Trophoblast cell (in vitro differentiated cells and primary cell): ENCODE results near the gene TAAR1. TPM values are rescaled to one million over a fixed set of nuclear protein-coding genes. Genes with fewer than 3 reads are reported as not detected.
"Not testable (repeated sequence)": the region's sequence is repeated elsewhere in the genome, so short reads cannot be mapped to it uniquely, and the experiment has no call there.

Experiments used
- DNase-seq, 2 donors: peaks; one replicate each; pipeline ENCODE4 v3.0.0-alpha.2; 2016
- H2AFZ ChIP-seq: 2 replicates; pipeline ENCODE4 v1.6.1; 2013; ENCODE audit warnings: low read length, moderate library complexity, mild to moderate bottlenecking; ENCODE audit not compliant: insufficient read depth, poor library complexity
- H2AK5ac ChIP-seq: 2 replicates; pipeline ENCODE4 v1.6.1; 2013; ENCODE audit warnings: mild to moderate bottlenecking, low read length
- H2BK120ac ChIP-seq: 2 replicates; pipeline ENCODE4 v1.6.1; 2013; ENCODE audit warnings: low read length, mild to moderate bottlenecking, moderate library complexity; ENCODE audit not compliant: insufficient read depth, poor library complexity
- H2BK12ac ChIP-seq: 2 replicates; pipeline ENCODE4 v1.6.1; 2013; ENCODE audit warnings: mild to moderate bottlenecking, low read length, moderate library complexity
- H2BK5ac ChIP-seq: 2 replicates; pipeline ENCODE4 v1.6.1; 2013; ENCODE audit warnings: low read length, low read depth, moderate library complexity, mild to moderate bottlenecking; ENCODE audit not compliant: poor library complexity
- H3K14ac ChIP-seq: 2 replicates; pipeline ENCODE4 v1.6.1; 2013; ENCODE audit warnings: mild to moderate bottlenecking, low read length
- H3K18ac ChIP-seq: 2 replicates; pipeline ENCODE4 v1.6.1; 2013; ENCODE audit warnings: mild to moderate bottlenecking, low read length
- H3K23ac ChIP-seq: 2 replicates; pipeline ENCODE4 v1.6.1; 2013; ENCODE audit warnings: low read length
- H3K27ac ChIP-seq: 2 replicates; pipeline ENCODE4 v1.5.1; 2013; ENCODE audit warnings: low read depth, mild to moderate bottlenecking, inconsistent platforms, low read length, moderate library complexity
- H3K27me3 ChIP-seq: 2 replicates; pipeline ENCODE4 v1.6.1; 2013; ENCODE audit warnings: inconsistent platforms, mild to moderate bottlenecking, low read length, moderate library complexity; ENCODE audit not compliant: insufficient read depth
- H3K36me3 ChIP-seq, 2 experiments: 1 replicate in 1 of 2; 2 replicates in 1 of 2; pipeline ENCODE4 v1.6.1; 2013; ENCODE audit warnings: low read length in 2 of 2, mild to moderate bottlenecking in 2 of 2, moderate library complexity in 1 of 2; ENCODE audit not compliant: insufficient read depth in 2 of 2, control insufficient read depth in 1 of 2
- H3K4ac ChIP-seq: 2 replicates; pipeline ENCODE4 v1.6.1; 2013; ENCODE audit warnings: low read depth, mild to moderate bottlenecking, low read length, moderate library complexity
- H3K4me1 ChIP-seq, 2 experiments: 1 replicate in 1 of 2; 2 replicates in 1 of 2; pipeline ENCODE4 v1.6.1; 2013; ENCODE audit warnings: low read length in 2 of 2, mild to moderate bottlenecking in 2 of 2, moderate library complexity in 1 of 2; ENCODE audit not compliant: insufficient read depth in 2 of 2, control insufficient read depth in 1 of 2
- H3K4me2 ChIP-seq: 2 replicates; pipeline ENCODE4 v1.6.1; 2013; ENCODE audit warnings: inconsistent platforms, mild to moderate bottlenecking, low read length, moderate library complexity
- H3K4me3 ChIP-seq: 2 replicates; pipeline ENCODE4 v1.5.1; 2013; ENCODE audit warnings: mild to moderate bottlenecking, low read depth, low read length, inconsistent platforms
- H3K79me1 ChIP-seq: one replicate; pipeline ENCODE4 v1.6.1; 2013; ENCODE audit warnings: low read length
- H3K79me2 ChIP-seq: 2 replicates; pipeline ENCODE4 v1.6.1; 2013; ENCODE audit warnings: low read length, mild to moderate bottlenecking; ENCODE audit not compliant: control insufficient read depth, insufficient read depth, poor library complexity
- H3K9ac ChIP-seq: 2 replicates; pipeline ENCODE4 v1.6.1; 2013; ENCODE audit warnings: mild to moderate bottlenecking, low read length
- H3K9me3 ChIP-seq: 2 replicates; pipeline ENCODE4 v1.6.1; 2013; ENCODE audit warnings: low read depth, mild to moderate bottlenecking, control low read depth, inconsistent platforms, low read length; ENCODE audit not compliant: insufficient read depth
- H4K12ac ChIP-seq: 2 replicates; pipeline ENCODE4 v1.6.1; 2013; ENCODE audit warnings: low read depth, mild to moderate bottlenecking, low read length, moderate library complexity
- H4K8ac ChIP-seq: 2 replicates; pipeline ENCODE4 v1.6.1; 2013; ENCODE audit warnings: low read depth, mild to moderate bottlenecking, low read length, moderate library complexity
- H4K91ac ChIP-seq: one replicate; pipeline ENCODE4 v1.6.1; 2013; ENCODE audit warnings: low read depth, mild to moderate bottlenecking, low read length, moderate library complexity
- WGBS: extraction: QIAGEN DNeasy Blood & Tissue Kit; methylation state at CpG from one replicate; pipeline ENCODE4 v1.1.7; 2013; ENCODE audit warnings: missing lambda C conversion rate; ENCODE audit not compliant: insufficient read length, insufficient coverage; ENCODE audit errors: extremely low coverage; 5-methylcytosine and 5-hydroxymethylcytosine counted together
- polyA plus RNA-seq: library from polyadenylated mRNA; stranded (reverse); fragments of 200-250 nt; gene quantifications from 2 replicates; pipeline ENCODE4 v1.2.3, GENCODE V29; 2013

TAAR1 gene, protein sequence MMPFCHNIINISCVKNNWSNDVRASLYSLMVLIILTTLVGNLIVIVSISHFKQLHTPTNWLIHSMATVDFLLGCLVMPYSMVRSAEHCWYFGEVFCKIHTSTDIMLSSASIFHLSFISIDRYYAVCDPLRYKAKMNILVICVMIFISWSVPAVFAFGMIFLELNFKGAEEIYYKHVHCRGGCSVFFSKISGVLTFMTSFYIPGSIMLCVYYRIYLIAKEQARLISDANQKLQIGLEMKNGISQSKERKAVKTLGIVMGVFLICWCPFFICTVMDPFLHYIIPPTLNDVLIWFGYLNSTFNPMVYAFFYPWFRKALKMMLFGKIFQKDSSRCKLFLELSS
- polyA plus RNA-seq, result not detected in 2 replicates

DNA sequence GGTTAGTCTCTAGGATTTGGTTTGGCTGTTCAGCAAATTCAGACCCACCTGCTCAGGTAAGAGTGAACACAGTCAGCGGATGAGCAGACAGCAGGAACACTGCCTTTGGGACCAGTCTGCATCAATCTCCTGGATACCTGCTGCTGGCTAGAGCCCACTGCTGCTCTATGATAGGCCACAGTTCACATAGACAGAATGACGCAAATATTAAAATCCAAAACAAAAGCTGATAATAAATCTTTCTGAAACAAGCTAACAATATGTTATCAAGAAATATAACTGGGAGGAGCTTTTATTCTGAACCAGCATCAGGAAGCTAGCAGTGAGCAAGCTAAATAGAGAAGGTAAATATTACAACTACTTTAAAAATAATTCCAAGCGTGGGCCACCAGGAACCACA is at the start of gene TAAR1:
Gene TAAR1 (minus strand): TSS at position 101 of the 400 bp plus-strand sequence. CDS start 13,179 bp downstream, outside the sequence.
- no peak within 1 kb of the TSS for H4K12ac ChIP-seq
- no peaks in the 10 kb centered on the region for H3K4me1 ChIP-seq
- no peak within 1 kb of the TSS for H3K4me2 ChIP-seq
- H3K79me2 ChIP-seq, result no peaks in the 10 kb centered on the region
- no peak within 1 kb of the TSS for H3K27ac ChIP-seq
- no peak within 1 kb of the TSS for H3K23ac ChIP-seq
- no peak within 1 kb of the TSS for H2BK5ac ChIP-seq
- no peak for DNase-seq
- H2BK12ac ChIP-seq, result no peak within 1 kb of the TSS
- H2AK5ac ChIP-seq, result no peak within 1 kb of the TSS
- no peak within 1 kb of the TSS for H4K91ac ChIP-seq
- H3K4ac ChIP-seq, result no peak within 1 kb of the TSS
- H2AFZ ChIP-seq, result no peak within 1 kb of the TSS
- no peak within 1 kb of the TSS for H3K4me3 ChIP-seq
- no CpG with 5 or more reads among the region's 3 CpGs for WGBS
- no peak within 1 kb of the TSS for H3K9ac ChIP-seq
- no peaks in the 10 kb centered on the region for H3K79me1 ChIP-seq
- no peak within 1 kb of the TSS for H4K8ac ChIP-seq
- H3K27me3 ChIP-seq, result no peaks in the 10 kb centered on the region
- no peaks in the 10 kb centered on the region for H3K9me3 ChIP-seq
- H3K18ac ChIP-seq, result no peak within 1 kb of the TSS
- H3K14ac ChIP-seq, result no peak within 1 kb of the TSS
- no peaks in the 10 kb centered on the region for H3K36me3 ChIP-seq
- H2BK120ac ChIP-seq, result no peak within 1 kb of the TSS

DNA sequence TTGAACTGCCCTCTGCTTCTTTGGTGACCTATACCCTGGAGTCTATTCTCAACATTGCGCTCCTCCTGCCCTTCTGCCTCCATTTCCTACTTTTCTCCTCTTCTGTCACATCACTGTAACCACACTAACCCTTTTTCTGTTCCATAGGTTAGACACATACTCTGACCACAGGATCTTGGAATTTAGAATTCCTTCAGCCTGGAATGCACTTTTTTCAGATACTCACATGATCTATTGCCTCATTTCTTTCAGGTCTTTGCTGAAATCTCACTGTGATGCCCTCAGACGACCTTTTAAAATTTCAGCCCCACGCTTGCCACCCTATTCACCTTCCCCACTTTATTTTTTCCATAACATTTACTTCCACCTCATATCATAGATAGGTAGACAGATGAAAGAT is 49.8 kb upstream of the TAAR1 start:
- H3K4ac ChIP-seq, result no peak overlapping the region
- no peaks in the 10 kb centered on the region for H3K27me3 ChIP-seq
- peak; percentile 34 to 84 for DNase-seq
- no peak overlapping the region for H4K8ac ChIP-seq
- no peaks in the 10 kb centered on the region for H3K36me3 ChIP-seq
- no peak overlapping the region for H4K91ac ChIP-seq
- H3K4me3 ChIP-seq, result no peak overlapping the region
- no peak overlapping the region for H2AFZ ChIP-seq
- H2BK12ac ChIP-seq, result no peak overlapping the region
- no peak overlapping the region for H4K12ac ChIP-seq
- H3K18ac ChIP-seq, result no peak overlapping the region
- no peak overlapping the region for H3K23ac ChIP-seq
- WGBS, result 100% methylated on average over 1 of the region's 3 CpGs
- H2BK5ac ChIP-seq, result no peak overlapping the region
- no peaks in the 10 kb centered on the region for H3K79me2 ChIP-seq
- H3K9ac ChIP-seq, result no peak overlapping the region
- H3K14ac ChIP-seq, result no peak overlapping the region
- no peak overlapping the region for H3K27ac ChIP-seq
- no peaks in the 10 kb centered on the region for H3K79me1 ChIP-seq
- no peaks in the 10 kb centered on the region for H3K4me1 ChIP-seq
- H2BK120ac ChIP-seq, result no peak overlapping the region
- no peak overlapping the region for H3K4me2 ChIP-seq
- H2AK5ac ChIP-seq, result no peak overlapping the region
- H3K9me3 ChIP-seq, result no peaks in the 10 kb centered on the region

DNA sequence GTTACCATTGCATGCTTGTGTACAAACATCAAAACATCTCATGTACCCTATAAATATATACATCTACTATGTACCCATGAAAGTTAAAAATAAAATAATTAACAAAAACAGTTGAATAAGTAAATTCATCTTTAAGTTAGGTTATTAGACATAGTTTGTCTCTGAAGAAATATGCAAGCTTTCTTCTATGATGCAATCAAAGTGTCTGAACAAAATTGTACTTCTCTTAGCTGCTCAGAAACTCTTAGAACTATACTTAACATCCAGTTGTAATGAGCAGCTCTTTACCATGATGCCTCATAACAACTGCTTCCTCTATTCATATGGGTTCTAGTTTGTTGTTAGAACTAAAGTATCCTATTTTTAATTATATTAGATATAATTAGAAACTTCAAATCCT is 49.0 kb upstream of the TAAR1 start:
- H3K4me3 ChIP-seq, result no peak overlapping the region
- H4K12ac ChIP-seq, result no peak overlapping the region
- H2BK12ac ChIP-seq, result no peak overlapping the region
- H4K8ac ChIP-seq, result no peak overlapping the region
- H3K36me3 ChIP-seq, result no peaks in the 10 kb centered on the region
- H3K27ac ChIP-seq, result no peak overlapping the region
- H2AFZ ChIP-seq, result no peak overlapping the region
- no peaks in the 10 kb centered on the region for H3K79me2 ChIP-seq
- no peak overlapping the region for H3K14ac ChIP-seq
- H3K79me1 ChIP-seq, result no peaks in the 10 kb centered on the region
- H2BK120ac ChIP-seq, result no peak overlapping the region
- no peak overlapping the region for H4K91ac ChIP-seq
- H2AK5ac ChIP-seq, result no peak overlapping the region
- H3K9me3 ChIP-seq, result no peaks in the 10 kb centered on the region
- no peak overlapping the region for H3K18ac ChIP-seq
- H3K27me3 ChIP-seq, result no peaks in the 10 kb centered on the region
- DNase-seq, result peak in 1 of 2 donors; percentile 32
- no peak overlapping the region for H3K4me2 ChIP-seq
- no peak overlapping the region for H3K4ac ChIP-seq
- no peak overlapping the region for H3K9ac ChIP-seq
- no peak overlapping the region for H3K23ac ChIP-seq
- H2BK5ac ChIP-seq, result no peak overlapping the region
- no peaks in the 10 kb centered on the region for H3K4me1 ChIP-seq

DNA sequence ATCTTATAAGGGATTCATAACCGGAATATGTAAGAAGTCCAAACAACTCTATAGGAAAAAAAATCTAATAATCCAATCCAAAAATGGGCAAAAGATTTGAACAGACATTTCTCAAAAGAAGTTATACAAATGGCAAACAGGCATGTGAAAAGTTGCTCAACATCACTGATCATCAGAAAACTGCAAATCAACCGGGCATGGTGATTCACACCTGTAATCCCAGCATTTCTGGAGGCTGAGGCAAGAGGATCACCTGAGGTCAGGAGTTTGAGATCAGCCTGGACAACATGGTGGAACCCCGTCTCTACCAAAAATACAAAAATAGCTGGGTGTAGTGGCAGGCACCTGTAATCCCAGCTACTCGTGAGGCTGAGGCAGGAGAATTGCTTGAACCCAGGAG is 47.8 kb upstream of the TAAR1 start:
- not testable (repeated sequence) for H3K27ac ChIP-seq, H2AK5ac ChIP-seq, H3K36me3 ChIP-seq, H2BK5ac ChIP-seq, H3K4me3 ChIP-seq, H2AFZ ChIP-seq, H3K4me2 ChIP-seq, H4K91ac ChIP-seq, H3K79me1 ChIP-seq, H2BK120ac ChIP-seq, H4K8ac ChIP-seq, H4K12ac ChIP-seq, H3K4ac ChIP-seq, H3K4me1 ChIP-seq, H3K9me3 ChIP-seq, H3K9ac ChIP-seq, H3K27me3 ChIP-seq, H3K23ac ChIP-seq, H2BK12ac ChIP-seq, H3K14ac ChIP-seq, H3K79me2 ChIP-seq, H3K18ac ChIP-seq
- WGBS, result no CpG with 5 or more reads among the region's 4 CpGs
- DNase-seq, result peak; percentile 54 to 62
